ENCODE measurements around the gene CBX7. TPM values are rescaled to one million over a fixed set of nuclear protein-coding genes. Genes with fewer than 3 reads are reported as not detected.

CBX7 gene
- total RNA-seq, 1 donor from 2014 or later, result 7.7 TPM

- Mint-ChIP-seq H3K4me3 (ENCODE audit: low read depth) (no peak overlapping the region), H3K36me3 (ENCODE audit: insufficient read depth) (no peaks in the 10 kb centered on the region), H3K27ac (no peak overlapping the region), H3K27me3 (peaks cover 4% of the 10 kb centered on the region), H3K9me3 (ENCODE audit: low read depth) (no peaks in the 10 kb centered on the region), H3K4me1 (ENCODE audit: low read depth) (peaks cover 6% of the 10 kb centered on the region)
- TF ChIP-seq, protein P1, sequence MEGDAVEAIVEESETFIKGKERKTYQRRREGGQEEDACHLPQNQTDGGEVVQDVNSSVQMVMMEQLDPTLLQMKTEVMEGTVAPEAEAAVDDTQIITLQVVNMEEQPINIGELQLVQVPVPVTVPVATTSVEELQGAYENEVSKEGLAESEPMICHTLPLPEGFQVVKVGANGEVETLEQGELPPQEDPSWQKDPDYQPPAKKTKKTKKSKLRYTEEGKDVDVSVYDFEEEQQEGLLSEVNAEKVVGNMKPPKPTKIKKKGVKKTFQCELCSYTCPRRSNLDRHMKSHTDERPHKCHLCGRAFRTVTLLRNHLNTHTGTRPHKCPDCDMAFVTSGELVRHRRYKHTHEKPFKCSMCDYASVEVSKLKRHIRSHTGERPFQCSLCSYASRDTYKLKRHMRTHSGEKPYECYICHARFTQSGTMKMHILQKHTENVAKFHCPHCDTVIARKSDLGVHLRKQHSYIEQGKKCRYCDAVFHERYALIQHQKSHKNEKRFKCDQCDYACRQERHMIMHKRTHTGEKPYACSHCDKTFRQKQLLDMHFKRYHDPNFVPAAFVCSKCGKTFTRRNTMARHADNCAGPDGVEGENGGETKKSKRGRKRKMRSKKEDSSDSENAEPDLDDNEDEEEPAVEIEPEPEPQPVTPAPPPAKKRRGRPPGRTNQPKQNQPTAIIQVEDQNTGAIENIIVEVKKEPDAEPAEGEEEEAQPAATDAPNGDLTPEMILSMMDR (IDR thresholded peaks at IDR 0.05; ENCODE audit: unreplicated experiment), result no peak
- no peak for DNase-seq (ENCODE audit: low spot score, unreplicated experiment)
Observed at GRCh38 chr22:39087098-39087497, 65.4 kb downstream of the CBX7 start.

- TF ChIP-seq, protein P1 (IDR thresholded peaks at IDR 0.05; ENCODE audit: unreplicated experiment), result no peak
- no peak for DNase-seq (ENCODE audit: low spot score, unreplicated experiment)
- peaks cover 3% of the 10 kb centered on the region for H3K27me3 Mint-ChIP-seq
- H3K4me1 Mint-ChIP-seq (ENCODE audit: low read depth), result peaks cover 6% of the 10 kb centered on the region
- H3K36me3 Mint-ChIP-seq (ENCODE audit: insufficient read depth), result no peaks in the 10 kb centered on the region
- no peak overlapping the region for H3K27ac Mint-ChIP-seq
- H3K9me3 Mint-ChIP-seq (ENCODE audit: low read depth), result no peaks in the 10 kb centered on the region
- no peak overlapping the region for H3K4me3 Mint-ChIP-seq (ENCODE audit: low read depth)
Observed at GRCh38 chr22:39084666-39085065, 67.8 kb downstream of the CBX7 start.

- Mint-ChIP-seq H3K4me3 (ENCODE audit: low read depth) (no peak overlapping the region), H3K4me1 (ENCODE audit: low read depth) (peaks cover 5% of the 10 kb centered on the region), H3K9me3 (ENCODE audit: low read depth) (no peaks in the 10 kb centered on the region), H3K36me3 (ENCODE audit: insufficient read depth) (no peaks in the 10 kb centered on the region), H3K27ac (no peak overlapping the region), H3K27me3 (peaks cover 3% of the 10 kb centered on the region)
- DNase-seq (ENCODE audit: low spot score, unreplicated experiment), result no peak
- TF ChIP-seq, protein P1 (IDR thresholded peaks at IDR 0.05; ENCODE audit: unreplicated experiment), result no peak
Observed at GRCh38 chr22:39083212-39084165, 69.0 kb downstream of the CBX7 start.

GRCh38 chr22:39081598-39081997 is 70.9 kb downstream of the CBX7 start:
- Mint-ChIP-seq H3K9me3 (ENCODE audit: low read depth) (no peaks in the 10 kb centered on the region), H3K27ac (no peak overlapping the region), H3K36me3 (ENCODE audit: insufficient read depth) (no peaks in the 10 kb centered on the region), H3K4me3 (ENCODE audit: low read depth) (no peak overlapping the region), H3K27me3 (peaks cover 3% of the 10 kb centered on the region), H3K4me1 (ENCODE audit: low read depth) (peaks cover 1% of the 10 kb centered on the region)
- TF ChIP-seq, protein P1 (IDR thresholded peaks at IDR 0.05; ENCODE audit: unreplicated experiment), result no peak
- DNase-seq (ENCODE audit: low spot score, unreplicated experiment), result no peak

DNA sequence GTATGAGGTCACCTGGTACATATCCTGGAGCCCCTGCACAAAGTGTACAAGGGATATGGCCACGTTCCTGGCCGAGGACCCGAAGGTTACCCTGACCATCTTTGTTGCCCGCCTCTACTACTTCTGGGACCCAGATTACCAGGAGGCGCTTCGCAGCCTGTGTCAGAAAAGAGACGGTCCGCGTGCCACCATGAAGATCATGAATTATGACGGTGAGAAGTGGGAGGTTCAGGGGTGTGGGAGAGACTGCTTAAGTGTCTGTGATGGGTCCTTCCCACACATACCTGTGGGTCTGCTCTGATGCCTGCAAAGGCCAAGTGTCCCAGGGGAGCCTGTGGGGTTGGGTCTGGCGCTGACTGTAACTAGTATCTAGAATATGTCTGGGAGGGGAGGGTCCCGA is 71.5 kb downstream of the CBX7 start:
- H3K4me1 Mint-ChIP-seq (ENCODE audit: low read depth), result peaks cover 6% of the 10 kb centered on the region
- H3K4me3 Mint-ChIP-seq (ENCODE audit: low read depth), result no peak overlapping the region
- H3K36me3 Mint-ChIP-seq (ENCODE audit: insufficient read depth), result no peaks in the 10 kb centered on the region
- no peaks in the 10 kb centered on the region for H3K9me3 Mint-ChIP-seq (ENCODE audit: low read depth)
- no peaks in the 10 kb centered on the region for H3K27me3 Mint-ChIP-seq
- TF ChIP-seq, protein P1 (IDR thresholded peaks at IDR 0.05; ENCODE audit: unreplicated experiment), result no peak
- H3K27ac Mint-ChIP-seq, result no peak overlapping the region
- no peak for DNase-seq (ENCODE audit: low spot score, unreplicated experiment)

Other genes with a start within 250 kb of the CBX7 start
- gene APOBEC3A, start 195.1 kb downstream of the CBX7 start, total RNA-seq, result not detected in 2 replicates
- 10.1 and 12.6 TPM in 2 replicates for gene APOBEC3B, start 170.3 kb downstream of the CBX7 start, total RNA-seq
- 4.2 and 7.0 TPM in 2 replicates for gene APOBEC3C, start 138.4 kb downstream of the CBX7 start, total RNA-seq
- 2.0 and 2.4 TPM in 2 replicates for gene APOBEC3D, start 131.6 kb downstream of the CBX7 start, total RNA-seq
- 23.6 and 25.3 TPM in 2 replicates for gene APOBEC3F, start 111.8 kb downstream of the CBX7 start, total RNA-seq
- gene APOBEC3G, start 75.4 kb downstream of the CBX7 start, total RNA-seq, result 4.8 and 7.9 TPM in 2 replicates
- gene APOBEC3H, start 55.4 kb downstream of the CBX7 start, total RNA-seq, result not detected in 2 replicates
- 6.7 and 7.1 TPM in 2 replicates for gene PDGFB, start 92.3 kb upstream of the CBX7 start, total RNA-seq
- 2,433 and 2,506 TPM in 2 replicates for gene RPL3, start 166.9 kb upstream of the CBX7 start, total RNA-seq
- gene SYNGR1, start 197.3 kb upstream of the CBX7 start, total RNA-seq, result 36.8 and 38.0 TPM in 2 replicates
- 31.2 and 40.6 TPM in 2 replicates for gene TAB1, start 247.1 kb upstream of the CBX7 start, total RNA-seq

All from progenitor cell of endocrine pancreas (in vitro differentiated cells).